Naive thymus-derived CD4-positive, alpha-beta T cell (primary cell): ENCODE results near the gene POU1F1. TPM values are rescaled to one million over a fixed set of nuclear protein-coding genes. Genes with fewer than 3 reads are reported as not detected.
"Not testable (repeated sequence)": the region's sequence is repeated elsewhere in the genome, so short reads cannot be mapped to it uniquely, and the experiment has no call there.

Experiments
- ATAC-seq: fragments of 150-1000 bp; cut with Tn5 transposase; 2 replicates; pipeline ENCODE4 v1.10.0; 2021; ENCODE audit warnings: mild to moderate bottlenecking, moderate library complexity
- CTCF ChIA-PET: fragments of 350-600 bp; sonication (Branson Sonifier 250); formaldehyde crosslinking; loops from one replicate; lab custom pipeline; 2021; ENCODE audit warnings: antibody characterized with exemption; lab: Charles Lee
- POLR2A ChIA-PET: fragments of 350-600 bp; sonication (Branson Sonifier 250); formaldehyde crosslinking; loops from one replicate; lab custom pipeline; 2021; ENCODE audit warnings: antibody characterized with exemption, inconsistent platforms; lab: Charles Lee
- DNase-seq, 9 donors: peaks; one replicate each; pipeline versions ENCODE4 v3.0.0 to v3.0.0-alpha.2; 2020 to 2022; ENCODE audit warnings: mixed read lengths in 1 of 9
- H3K27ac ChIP-seq: one replicate; pipeline ENCODE4 v1.7.0; 2013; ENCODE audit warnings: mild to moderate bottlenecking, low read depth, low read length, moderate library complexity
- H3K27me3 ChIP-seq, 2 donors: one replicate each; pipeline ENCODE4 v1.7.0; 2013; ENCODE audit warnings: low read length in 2 of 2, mild to moderate bottlenecking in 2 of 2, moderate library complexity in 2 of 2; ENCODE audit not compliant: control insufficient read depth in 2 of 2, insufficient read depth in 2 of 2
- H3K36me3 ChIP-seq, 3 experiments: 1 replicate in 2 of 3; 2 replicates in 1 of 3; pipeline ENCODE4 v1.7.0; 2013; ENCODE audit warnings: low read length in 3 of 3, mild to moderate bottlenecking in 3 of 3, moderate library complexity in 1 of 3; ENCODE audit not compliant: insufficient read depth in 3 of 3, control insufficient read depth in 2 of 3
- H3K4me1 ChIP-seq, 2 donors: one replicate each; pipeline ENCODE4 v1.7.0; 2013; ENCODE audit warnings: low read length in 2 of 2, mild to moderate bottlenecking in 2 of 2, moderate library complexity in 1 of 2; ENCODE audit not compliant: control insufficient read depth in 2 of 2, insufficient read depth in 2 of 2
- H3K4me3 ChIP-seq: 2 replicates; pipeline ENCODE4 v1.7.0; 2013; ENCODE audit warnings: mild to moderate bottlenecking, low read length
- H3K9me3 ChIP-seq, 3 experiments: 1 replicate in 2 of 3; 2 replicates in 1 of 3; pipeline ENCODE4 v1.7.0; 2013; ENCODE audit warnings: low read length in 3 of 3; ENCODE audit not compliant: control insufficient read depth in 2 of 3
- H3K27ac Mint-ChIP-seq, 9 donors: one replicate each; pipeline ENCODE4 v1.8.0; 2020 to 2022; ENCODE audit warnings: mixed read lengths in 9 of 9, mild to moderate bottlenecking in 8 of 9, moderate library complexity in 5 of 9, inconsistent platforms in 2 of 9
- H3K27me3 Mint-ChIP-seq, 5 donors: one replicate each; pipeline ENCODE4 v1.8.0; 2021 to 2022; ENCODE audit warnings: mixed read lengths in 5 of 5, mild to moderate bottlenecking in 1 of 5
- H3K36me3 Mint-ChIP-seq, 5 donors: one replicate each; pipeline ENCODE4 v1.8.0; 2020 to 2022; ENCODE audit warnings: mixed read lengths in 5 of 5, mild to moderate bottlenecking in 3 of 5, inconsistent platforms in 1 of 5
- H3K4me1 Mint-ChIP-seq, 7 donors: one replicate each; pipeline ENCODE4 v1.8.0; 2020 to 2022; ENCODE audit warnings: mixed read lengths in 7 of 7, mild to moderate bottlenecking in 3 of 7, inconsistent platforms in 1 of 7
- H3K4me3 Mint-ChIP-seq, 10 donors: one replicate each; pipeline ENCODE4 v1.8.0; 2020 to 2022; ENCODE audit warnings: mild to moderate bottlenecking in 10 of 10, mixed read lengths in 10 of 10, moderate library complexity in 6 of 10, inconsistent platforms in 2 of 10
- H3K9me3 Mint-ChIP-seq, 11 donors: one replicate each; pipeline ENCODE4 v1.8.0; 2020 to 2022; ENCODE audit warnings: mixed read lengths in 11 of 11, mild to moderate bottlenecking in 4 of 11, inconsistent platforms in 1 of 11, moderate library complexity in 1 of 11
- intact Hi-C, 2 donors: fragments of 100-400 bp; cut with micrococcal nuclease; formaldehyde crosslinking; loops; one replicate each; pipeline ENCODE4 v1.15.1; 2023
- polyA plus RNA-seq, 2 donors: library from polyadenylated mRNA; unstranded; fragments of 300-500 nt; fragmentation: Illumina TruSeq; gene quantifications; one replicate each; pipeline ENCODE4 v1.2.3, GENCODE V29; 2021
- total RNA-seq, 6 experiments: library from RNA in 5 of 6; stranded (reverse) in 5 of 6; gene quantifications; 1 replicate in 5 of 6; 2 replicates in 1 of 6; pipeline ENCODE4 v1.2.3 and lab custom pipeline; 2021 to 2026

POU1F1 gene
- total and polyA plus RNA-seq, 7 experiments from 2014 or later: not detected

- Histone ChIP-seq H3K4me3 (no peak overlapping the region), H3K27ac (no peak overlapping the region), H3K9me3 (no peaks in the 10 kb centered on the region), H3K27me3 (no peaks in the 10 kb centered on the region), H3K4me1 (no peaks in the 10 kb centered on the region), H3K36me3 (no peaks in the 10 kb centered on the region)
- no peak overlapping the region for H3K27ac Mint-ChIP-seq
- CTCF ChIA-PET: interaction anchor here (1.5 kb wide), 1 partner anchor 13 kb away, joined by 4 read pairs; no protein-coding TSS in a partner anchor
- POLR2A ChIA-PET: no interaction called here
- no peak overlapping the region for H3K4me3 Mint-ChIP-seq
- no peaks in the 10 kb centered on the region for H3K4me1 Mint-ChIP-seq
- peaks cover 0 to 11% (median 0%) of the 10 kb centered on the region in 5 donors for H3K27me3 Mint-ChIP-seq
- no peaks in the 10 kb centered on the region for H3K9me3 Mint-ChIP-seq
- DNase-seq (no peak), ATAC-seq (no peak)
- no peaks in the 10 kb centered on the region for H3K36me3 Mint-ChIP-seq
- intact Hi-C loops: no loop called here
Measured at GRCh38 chr3:87311309-87311708, 34.9 kb upstream of the POU1F1 start.

- H3K4me3 ChIP-seq: no peak overlapping the region
- H3K4me3 Mint-ChIP-seq: no peak overlapping the region
- H3K36me3 Mint-ChIP-seq: no peaks in the 10 kb centered on the region
- ChIA-PET CTCF (no interaction called here), POLR2A (no interaction called here)
- intact Hi-C loops: no loop called here
- ATAC-seq: no peak
- peaks cover 0 to 15% (median 7%) of the 10 kb centered on the region in 5 donors for H3K27me3 Mint-ChIP-seq
- no peaks in the 10 kb centered on the region for H3K4me1 Mint-ChIP-seq
- H3K36me3 ChIP-seq: no peaks in the 10 kb centered on the region
- DNase-seq: no peak
- H3K27me3 ChIP-seq: no peaks in the 10 kb centered on the region
- H3K27ac ChIP-seq: no peak overlapping the region
- H3K9me3 Mint-ChIP-seq: peaks cover 0 to 4% (median 0%) of the 10 kb centered on the region in 11 donors
- H3K27ac Mint-ChIP-seq: no peak overlapping the region
- no peaks in the 10 kb centered on the region for H3K9me3 ChIP-seq
- no peaks in the 10 kb centered on the region for H3K4me1 ChIP-seq
Measured at GRCh38 chr3:87309601-87310000, 33.2 kb upstream of the POU1F1 start.

DNA sequence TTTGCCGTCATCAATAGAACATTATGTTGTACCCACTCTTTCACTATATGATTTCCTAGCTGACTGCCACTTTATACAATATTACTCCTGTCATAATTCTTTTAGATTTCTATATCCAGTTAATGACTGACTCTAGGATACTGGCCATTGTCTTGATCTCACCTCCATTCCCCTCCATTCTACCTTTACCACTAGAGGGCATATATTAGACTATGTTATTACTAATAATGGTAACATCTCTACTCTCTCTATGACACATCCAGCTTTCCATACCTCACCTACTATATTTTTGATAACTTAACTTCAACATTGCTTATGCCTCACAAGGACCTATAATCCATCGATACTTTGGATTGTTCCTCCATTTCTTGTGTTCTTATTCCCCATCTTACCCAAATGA lies 31.4 kb upstream of the POU1F1 start:
- ATAC-seq: no peak
- Mint-ChIP-seq H3K4me1 (no peaks in the 10 kb centered on the region), H3K9me3 (peaks cover 0 to 4% (median 0%) of the 10 kb centered on the region in 11 donors), H3K36me3 (no peaks in the 10 kb centered on the region), H3K4me3 (no peak overlapping the region), H3K27me3 (peaks cover 3 to 10% (median 7%) of the 10 kb centered on the region in 5 donors), H3K27ac (no peak overlapping the region)
- Histone ChIP-seq H3K9me3 (no peaks in the 10 kb centered on the region), H3K36me3 (no peaks in the 10 kb centered on the region), H3K4me3 (no peak overlapping the region), H3K27me3 (no peaks in the 10 kb centered on the region), H3K27ac (no peak overlapping the region), H3K4me1 (no peaks in the 10 kb centered on the region)
- intact Hi-C loops: no loop called here
- ChIA-PET CTCF (no interaction called here), POLR2A (no interaction called here)
- DNase-seq: no peak

GRCh38 chr3:87305517-87305916 lies 29.1 kb upstream of the POU1F1 start:
- Mint-ChIP-seq H3K36me3 (no peaks in the 10 kb centered on the region), H3K4me1 (no peaks in the 10 kb centered on the region), H3K27me3 (peaks cover 7 to 10% (median 9%) of the 10 kb centered on the region in 5 donors), H3K9me3 (peaks cover 0 to 4% (median 0%) of the 10 kb centered on the region in 11 donors), H3K27ac (no peak overlapping the region), H3K4me3 (no peak overlapping the region)
- Histone ChIP-seq H3K36me3 (no peaks in the 10 kb centered on the region), H3K27me3 (no peaks in the 10 kb centered on the region), H3K4me3 (no peak overlapping the region), H3K4me1 (no peaks in the 10 kb centered on the region), H3K9me3 (no peaks in the 10 kb centered on the region), H3K27ac (no peak overlapping the region)
- CTCF ChIA-PET: no interaction called here
- intact Hi-C loops: no loop called here
- no peak for ATAC-seq
- no peak for DNase-seq
- POLR2A ChIA-PET: no interaction called here

- H3K27ac Mint-ChIP-seq, H3K9me3 Mint-ChIP-seq, H3K4me1 Mint-ChIP-seq, H3K4me3 Mint-ChIP-seq, H3K4me3 ChIP-seq, H3K27ac ChIP-seq, intact Hi-C loops, DNase-seq, POLR2A ChIA-PET, CTCF ChIA-PET, H3K27me3 ChIP-seq, H3K36me3 Mint-ChIP-seq, H3K36me3 ChIP-seq, H3K9me3 ChIP-seq, ATAC-seq, H3K4me1 ChIP-seq: not testable (repeated sequence)
- peaks cover 7 to 10% (median 9%) of the 10 kb centered on the region in 5 donors for H3K27me3 Mint-ChIP-seq
Measured at GRCh38 chr3:87305031-87305430, 28.6 kb upstream of the POU1F1 start.

DNA sequence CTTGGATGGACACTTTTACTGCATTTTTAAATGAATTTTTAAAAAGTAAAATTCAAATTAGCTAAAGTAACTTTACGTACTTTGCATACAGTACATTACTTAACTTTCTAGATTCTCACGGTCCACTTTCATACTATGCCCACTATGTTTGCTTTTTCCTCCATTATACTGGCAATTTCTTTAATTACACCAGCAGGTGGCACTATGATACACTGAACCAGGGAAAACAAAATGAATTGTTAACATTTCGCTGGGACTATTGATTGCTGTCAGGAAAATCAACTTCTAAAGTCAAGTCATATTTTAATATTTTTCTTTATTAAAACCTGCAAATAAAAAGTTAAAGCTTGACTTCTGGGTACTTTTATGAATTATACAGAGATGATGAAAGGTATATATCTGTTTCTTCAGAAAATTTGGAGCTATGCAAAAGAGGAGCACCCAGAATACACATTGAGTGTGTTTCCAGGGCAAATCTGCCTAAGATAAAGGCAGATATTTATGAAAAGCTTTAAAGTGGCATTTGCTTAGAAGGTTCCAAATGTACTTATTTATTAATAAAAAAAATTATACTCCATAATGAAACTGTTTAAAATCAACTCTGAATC lies 21.8 kb upstream of the POU1F1 start:
- Histone ChIP-seq H3K27ac (no peak overlapping the region), H3K9me3 (no peaks in the 10 kb centered on the region), H3K36me3 (no peaks in the 10 kb centered on the region), H3K4me1 (no peaks in the 10 kb centered on the region), H3K27me3 (no peaks in the 10 kb centered on the region), H3K4me3 (no peak overlapping the region)
- Mint-ChIP-seq H3K27me3 (peaks cover 0 to 9% (median 0%) of the 10 kb centered on the region in 5 donors), H3K27ac (no peak overlapping the region), H3K4me3 (no peak overlapping the region), H3K4me1 (peaks cover 0 to 4% (median 0%) of the 10 kb centered on the region in 7 donors), H3K9me3 (peaks cover 0 to 2% (median 0%) of the 10 kb centered on the region in 11 donors), H3K36me3 (no peaks in the 10 kb centered on the region)
- intact Hi-C loops: loop anchor here (1.0 to 2.0 kb wide), 7 partner anchors 52 to 1801 kb away; no protein-coding TSS in a partner anchor
- ChIA-PET CTCF (interaction anchor here (0.6 to 1.3 kb wide), 7 partner anchors 11 to 882 kb away, joined by 3 to 5 read pairs (median 3); no protein-coding TSS in a partner anchor), POLR2A (no interaction called here)
- ATAC-seq (peak; percentile 67), DNase-seq (peak in 5 of 9 donors; percentile 24 to 38 (median 28))

DNA sequence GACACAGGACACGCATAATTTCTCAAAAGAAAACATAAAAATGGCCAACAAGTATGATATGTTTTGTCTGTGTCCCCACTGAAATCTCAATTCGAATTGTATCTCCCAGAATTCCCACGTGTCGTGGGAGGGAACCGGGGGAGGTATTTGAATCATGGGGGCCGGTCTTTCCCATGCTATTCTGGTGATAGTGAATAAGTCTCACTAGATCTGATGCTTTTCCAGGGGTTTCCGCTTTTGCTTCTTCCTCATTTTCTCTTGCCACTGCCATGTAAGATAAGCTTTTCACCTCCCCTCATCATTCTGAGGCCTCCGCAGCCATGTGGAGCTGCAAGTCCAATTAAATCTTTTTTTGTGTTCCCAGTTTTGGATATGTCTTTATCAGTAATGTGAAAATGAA lies 12.1 kb upstream of the POU1F1 start:
- H3K4me1 ChIP-seq: no peaks in the 10 kb centered on the region
- no peaks in the 10 kb centered on the region for H3K36me3 ChIP-seq
- intact Hi-C loops: no loop called here
- Mint-ChIP-seq H3K27me3 (peaks cover 0 to 16% (median 12%) of the 10 kb centered on the region in 5 donors), H3K9me3 (peaks cover 0 to 1% (median 0%) of the 10 kb centered on the region in 11 donors), H3K36me3 (no peaks in the 10 kb centered on the region), H3K4me3 (no peak overlapping the region), H3K4me1 (no peaks in the 10 kb centered on the region), H3K27ac (no peak overlapping the region)
- ChIA-PET CTCF (no interaction called here), POLR2A (no interaction called here)
- no peak for ATAC-seq
- H3K27ac ChIP-seq: no peak overlapping the region
- no peaks in the 10 kb centered on the region for H3K9me3 ChIP-seq
- no peaks in the 10 kb centered on the region for H3K27me3 ChIP-seq
- H3K4me3 ChIP-seq: no peak overlapping the region
- no peak for DNase-seq
